Hindlimb muscle (tissue), 1 donor: ENCODE results near the gene ST8SIA2. TPM values are rescaled to one million over a fixed set of nuclear protein-coding genes. Genes with fewer than 3 reads are reported as not detected.

Source experiments
- DNase-seq: peaks from one replicate; pipeline ENCODE4 v3.0.0-alpha.2; 2013
- polyA plus RNA-seq: library from polyadenylated mRNA; unstranded; fragments of 120-200 nt; gene quantifications from one replicate; pipeline ENCODE4 v1.2.1, GENCODE V29; 2013; ENCODE audit not compliant: insufficient read length

ST8SIA2 gene, protein sequence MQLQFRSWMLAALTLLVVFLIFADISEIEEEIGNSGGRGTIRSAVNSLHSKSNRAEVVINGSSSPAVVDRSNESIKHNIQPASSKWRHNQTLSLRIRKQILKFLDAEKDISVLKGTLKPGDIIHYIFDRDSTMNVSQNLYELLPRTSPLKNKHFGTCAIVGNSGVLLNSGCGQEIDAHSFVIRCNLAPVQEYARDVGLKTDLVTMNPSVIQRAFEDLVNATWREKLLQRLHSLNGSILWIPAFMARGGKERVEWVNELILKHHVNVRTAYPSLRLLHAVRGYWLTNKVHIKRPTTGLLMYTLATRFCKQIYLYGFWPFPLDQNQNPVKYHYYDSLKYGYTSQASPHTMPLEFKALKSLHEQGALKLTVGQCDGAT
- polyA plus RNA-seq = 18.3 TPM

DNA sequence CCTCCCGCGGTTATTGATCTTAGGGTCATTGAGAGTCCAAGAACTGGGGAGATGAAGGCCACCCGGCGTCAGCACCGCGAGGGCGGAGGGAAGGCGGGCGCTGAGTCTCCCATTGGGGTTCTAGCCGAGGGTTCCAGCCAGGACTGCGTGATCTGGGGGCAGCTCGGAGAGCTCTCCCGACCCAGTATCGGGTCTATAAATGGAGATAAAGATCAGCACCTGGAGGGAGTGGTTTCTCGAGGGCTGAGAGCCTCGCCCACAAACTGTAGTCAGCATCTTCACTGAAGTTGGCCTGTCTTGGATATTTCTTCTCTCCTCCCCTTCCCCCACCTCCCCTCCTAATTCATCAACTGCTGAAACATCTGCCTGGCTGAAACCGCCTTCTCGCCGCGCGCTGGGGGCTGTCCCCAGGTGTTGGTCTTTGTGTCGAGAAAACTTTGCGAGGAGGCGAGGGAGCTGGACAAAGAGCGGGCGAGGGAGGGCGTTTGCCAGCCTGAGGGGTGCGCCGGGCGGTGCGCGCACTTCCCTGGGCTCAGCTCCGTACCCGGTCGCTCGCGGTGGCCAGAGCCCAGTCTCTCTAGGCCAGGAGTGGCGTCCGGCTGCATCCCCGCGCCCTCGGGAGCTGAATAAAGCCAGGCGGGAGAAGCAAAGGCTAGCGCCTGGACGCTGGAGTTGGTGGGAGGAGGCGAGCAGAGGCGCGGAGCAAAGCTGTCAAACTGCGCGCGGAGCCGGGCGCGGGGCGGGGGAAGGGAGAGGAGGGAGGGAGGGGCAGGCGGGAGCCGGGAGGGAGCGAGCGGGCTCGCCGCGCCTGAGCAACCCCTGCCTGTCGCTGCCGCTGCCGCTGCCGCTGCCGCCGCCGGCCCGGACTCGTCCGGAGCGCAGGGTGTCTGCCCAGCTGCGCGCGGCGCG, at the start of gene ST8SIA2:
ST8SIA2 (plus strand) TSS at position 811 of the 909 bp plus-strand sequence. CDS start 184 bp downstream, outside the sequence.
- peak; percentile 75 for DNase-seq

DNA sequence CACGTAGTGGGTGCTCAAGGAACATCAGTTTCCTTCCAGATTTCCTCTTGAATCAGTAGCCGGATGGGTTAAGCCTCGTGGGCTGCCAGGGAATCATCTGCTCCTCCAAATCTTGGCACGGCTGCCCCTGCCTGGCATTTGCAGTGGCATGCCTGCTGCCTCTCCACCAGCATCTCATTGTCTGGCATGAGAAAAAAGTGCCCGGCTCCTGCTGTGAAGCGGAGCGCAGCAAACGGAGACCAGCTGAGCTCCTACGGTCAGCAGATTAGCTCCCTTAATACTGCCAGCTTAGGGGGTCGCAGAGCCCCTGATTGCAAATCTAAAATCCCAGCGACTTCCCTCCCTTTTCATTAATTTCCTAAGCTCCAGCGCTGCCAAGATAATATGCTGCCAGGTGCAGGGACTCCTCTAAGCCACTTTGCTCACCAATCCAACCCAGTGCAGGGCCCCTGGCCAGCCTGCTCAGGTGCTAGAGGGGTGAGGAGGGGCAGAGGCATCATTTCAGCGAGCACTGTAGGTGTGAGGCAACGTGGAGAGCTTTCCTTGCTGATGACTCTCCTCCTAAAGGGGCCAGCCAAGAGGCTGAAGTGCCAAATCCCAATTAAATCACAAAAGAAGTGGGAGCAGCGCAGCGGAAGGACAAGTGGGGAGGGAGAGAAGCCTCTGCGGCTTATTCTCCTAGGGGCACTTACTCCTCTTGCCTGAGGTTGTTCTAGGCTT, 49.6 kb upstream of the ST8SIA2 start:
- DNase-seq = no peak

DNA sequence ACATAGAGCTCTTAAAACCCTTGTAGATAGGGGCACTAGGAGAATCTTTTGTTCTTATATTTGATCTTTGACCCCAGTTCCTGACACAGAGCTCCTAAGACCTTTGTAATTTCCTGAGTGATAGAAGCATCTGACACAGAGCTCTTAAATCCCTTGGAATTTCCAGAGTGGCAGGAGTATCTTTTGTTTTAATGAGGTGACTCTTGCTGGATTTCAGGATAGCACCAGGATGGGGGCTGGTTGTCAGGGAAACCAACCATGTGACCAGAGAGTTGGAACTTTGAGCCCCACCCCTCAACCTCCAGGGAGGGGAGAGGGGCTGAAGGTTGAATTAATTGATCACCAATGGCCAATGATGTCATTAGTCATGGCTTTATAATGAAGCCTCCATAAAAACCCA, 47.6 kb upstream of the ST8SIA2 start:
- DNase-seq = no peak

DNA sequence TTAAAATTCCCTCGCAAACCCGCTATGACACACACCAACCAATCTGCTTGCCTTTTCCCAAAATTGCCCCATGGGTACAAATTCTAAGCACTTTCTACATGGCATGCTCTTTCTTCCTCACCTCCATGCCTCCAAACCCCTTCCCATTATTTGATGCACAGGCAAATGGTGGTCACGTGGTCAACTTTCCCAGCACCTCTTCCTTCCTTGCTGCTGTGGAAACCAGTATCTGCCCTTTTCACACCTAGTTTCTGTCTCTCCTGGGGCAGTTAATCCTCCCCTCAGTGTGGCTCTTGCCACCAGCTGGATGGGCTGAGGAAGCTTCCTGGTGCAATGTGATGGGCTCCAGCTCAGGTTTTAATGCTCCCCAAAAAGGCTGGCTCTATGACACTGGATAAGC, 38.4 kb upstream of the ST8SIA2 start:
- no peak for DNase-seq

DNA sequence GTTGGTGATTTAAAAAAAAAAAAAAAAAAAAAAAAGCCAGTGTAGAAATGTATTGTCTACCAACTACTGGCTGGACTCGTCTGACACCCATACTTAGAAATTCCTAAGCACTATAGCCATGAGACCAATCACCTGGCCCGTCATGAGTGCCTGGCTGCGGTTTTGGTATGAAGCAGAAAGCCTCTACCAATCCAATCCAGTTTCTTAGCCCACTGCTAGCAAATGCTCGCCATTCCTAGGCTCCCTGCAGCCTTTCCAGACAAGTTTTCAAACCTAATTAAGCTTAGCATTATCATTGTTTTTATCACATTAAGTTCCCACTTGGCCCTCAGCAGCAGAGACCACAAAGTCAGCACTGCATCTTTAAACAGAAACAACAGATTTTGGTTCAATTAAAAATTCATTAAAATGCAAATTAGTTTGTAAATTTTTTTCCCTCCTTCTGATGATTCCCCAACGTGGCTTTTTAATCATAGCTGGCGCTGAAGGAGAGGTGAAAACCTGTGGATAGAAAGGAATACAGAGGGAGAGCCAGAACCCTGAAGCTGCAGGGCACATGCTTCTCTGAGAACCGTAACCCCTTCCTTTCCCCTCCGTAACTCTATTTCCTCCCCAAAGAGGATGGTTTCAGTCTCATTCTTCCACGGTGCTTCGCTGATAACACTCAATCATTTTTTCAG, 32.2 kb upstream of the ST8SIA2 start:
- no peak for DNase-seq

DNA sequence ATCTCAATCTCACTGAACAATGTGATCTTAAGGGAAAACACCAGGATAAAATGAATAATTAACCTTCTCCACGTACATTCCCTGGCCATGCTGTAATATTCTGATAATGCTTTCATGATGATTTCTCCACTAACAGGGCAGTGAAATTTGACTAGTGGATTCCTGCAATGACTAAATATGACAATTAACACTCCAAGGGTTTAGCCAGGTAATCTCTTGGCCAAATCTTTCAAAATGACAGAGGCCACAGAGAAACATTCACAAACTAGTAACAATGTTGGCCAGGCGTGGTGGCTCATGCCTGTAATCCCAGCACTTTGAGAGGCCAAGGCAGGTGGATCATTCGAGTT, 31.7 kb upstream of the ST8SIA2 start:
- no peak for DNase-seq

DNA sequence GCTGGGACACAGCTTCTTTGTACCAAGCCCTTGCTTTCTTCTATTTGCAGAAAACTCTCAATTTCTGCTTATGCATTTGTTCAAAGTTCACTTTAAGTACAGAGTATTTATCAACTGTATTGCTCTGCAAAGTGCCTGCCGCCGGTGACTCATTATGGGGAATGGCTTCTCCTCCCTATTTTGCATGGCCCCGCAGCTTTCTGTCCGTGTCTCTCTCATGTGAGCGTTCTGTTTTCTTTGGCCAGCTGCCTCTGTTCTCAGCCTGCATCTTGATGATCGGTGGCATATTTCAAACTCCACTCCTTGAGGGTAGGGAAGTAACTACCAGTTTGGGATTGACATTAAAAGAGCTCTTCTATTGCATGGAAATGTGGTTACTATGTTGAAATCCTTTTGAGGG, 28.6 kb upstream of the ST8SIA2 start:
- no peak for DNase-seq

DNA sequence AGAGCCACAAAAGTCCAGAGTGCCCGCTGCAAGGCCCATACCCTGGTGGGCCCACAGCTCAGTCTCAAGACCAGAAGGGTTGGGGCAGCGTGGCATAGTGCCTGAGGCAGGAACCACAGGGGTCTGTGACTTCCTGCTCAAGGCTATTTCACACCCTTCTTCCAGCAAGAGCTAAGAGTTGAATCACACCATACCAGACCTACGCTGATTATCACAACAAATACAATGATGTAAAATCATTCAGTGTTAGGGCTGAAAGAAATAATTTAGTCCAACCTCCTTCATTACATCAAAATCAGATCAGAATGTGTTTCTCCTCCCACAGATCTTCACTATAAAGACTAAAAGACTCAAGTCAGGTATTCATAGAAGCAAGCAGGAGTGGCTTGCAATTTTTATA, 27.8 kb upstream of the ST8SIA2 start:
- DNase-seq = no peak

DNA sequence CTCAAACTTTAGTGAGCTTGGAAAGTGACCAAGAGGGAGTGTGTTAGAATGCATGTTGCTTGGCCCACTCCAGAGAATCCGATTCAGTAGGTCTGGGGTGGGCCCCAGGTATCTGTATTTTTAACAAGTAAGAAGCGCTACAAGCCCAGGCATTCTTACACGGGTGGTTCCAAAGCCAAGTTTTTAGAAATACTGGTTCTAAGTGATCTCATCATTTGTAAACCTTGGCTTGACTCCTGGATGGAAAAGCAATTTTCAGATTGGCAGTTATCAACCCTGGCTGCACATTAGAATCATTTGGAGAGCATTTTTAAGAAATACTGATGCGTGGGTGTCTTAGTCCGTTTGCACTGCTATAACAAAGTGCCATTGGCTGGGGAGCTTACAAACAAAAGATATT, 27.3 kb upstream of the ST8SIA2 start:
- DNase-seq = no peak

DNA sequence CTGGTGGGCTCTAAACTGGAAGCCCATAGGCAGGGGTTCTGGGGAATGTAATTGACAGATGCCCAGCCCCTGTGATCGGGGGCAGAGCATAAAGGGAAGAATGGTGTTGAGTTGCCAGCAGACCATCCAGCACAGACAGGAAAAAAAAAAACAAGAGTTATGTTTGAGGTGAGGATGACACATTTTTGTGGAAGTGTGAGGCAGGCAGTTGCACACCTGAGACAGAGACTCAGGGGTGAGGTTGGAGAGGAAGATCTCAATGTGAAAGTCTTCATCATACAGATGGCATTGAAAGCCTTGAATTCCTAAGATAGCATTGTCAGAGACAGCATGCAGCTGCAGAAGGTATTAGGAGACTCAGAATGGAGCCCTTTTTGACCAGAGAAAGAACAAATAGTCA, 18.6 kb upstream of the ST8SIA2 start:
- DNase-seq = no peak

DNA sequence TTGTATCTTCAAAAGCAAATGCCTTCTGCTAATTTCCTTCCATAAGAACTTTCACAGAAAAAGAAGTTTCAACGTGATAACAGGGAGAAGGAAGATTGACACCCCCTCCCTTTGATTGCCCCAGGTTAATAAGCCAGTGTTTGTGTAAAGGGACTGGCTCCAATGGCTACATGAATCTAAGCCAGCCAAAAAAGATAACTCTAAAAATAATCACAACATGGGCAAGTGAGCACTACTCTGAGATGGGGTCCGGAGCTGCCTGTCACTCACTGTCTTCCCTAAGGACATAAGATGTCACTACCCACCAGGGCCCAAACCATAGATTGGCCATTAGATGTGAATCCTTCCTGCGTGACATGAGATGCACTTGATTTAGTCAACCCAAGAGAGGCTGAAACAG, 17.6 kb upstream of the ST8SIA2 start:
- no peak for DNase-seq

DNA sequence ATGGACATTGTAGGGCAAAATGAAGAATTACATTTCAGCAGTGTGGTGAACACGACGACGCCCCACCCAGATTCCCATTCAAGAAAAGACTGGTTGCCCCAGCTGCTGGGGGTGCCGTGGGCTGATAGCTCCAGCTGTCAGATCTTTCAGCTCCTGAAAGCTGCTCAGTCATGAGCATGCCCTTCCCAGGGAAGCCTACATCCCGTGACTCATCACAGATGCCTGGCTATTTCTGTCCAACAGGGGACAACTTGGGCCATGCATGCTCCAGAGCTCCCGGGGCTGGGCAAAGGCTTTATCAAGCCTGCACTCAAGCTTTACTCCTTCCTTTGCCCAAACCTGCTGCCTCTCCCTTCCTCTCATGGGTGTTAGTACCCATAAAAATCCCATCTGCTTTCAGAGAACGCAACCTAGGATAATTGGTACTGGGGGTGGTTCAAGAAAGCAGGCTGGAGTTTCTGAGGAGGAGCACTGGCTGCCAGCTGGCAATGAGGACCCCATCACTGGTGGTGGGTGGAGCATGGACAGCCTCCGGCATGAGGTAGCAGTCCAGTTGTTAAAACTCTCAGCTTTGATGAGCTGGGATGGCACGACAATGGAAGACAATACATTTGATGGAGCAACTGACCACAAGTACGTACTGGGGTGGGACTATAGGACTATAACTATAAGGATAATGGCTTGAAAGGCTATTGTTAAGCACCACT, 16.4 kb upstream of the ST8SIA2 start:
- no peak for DNase-seq

DNA sequence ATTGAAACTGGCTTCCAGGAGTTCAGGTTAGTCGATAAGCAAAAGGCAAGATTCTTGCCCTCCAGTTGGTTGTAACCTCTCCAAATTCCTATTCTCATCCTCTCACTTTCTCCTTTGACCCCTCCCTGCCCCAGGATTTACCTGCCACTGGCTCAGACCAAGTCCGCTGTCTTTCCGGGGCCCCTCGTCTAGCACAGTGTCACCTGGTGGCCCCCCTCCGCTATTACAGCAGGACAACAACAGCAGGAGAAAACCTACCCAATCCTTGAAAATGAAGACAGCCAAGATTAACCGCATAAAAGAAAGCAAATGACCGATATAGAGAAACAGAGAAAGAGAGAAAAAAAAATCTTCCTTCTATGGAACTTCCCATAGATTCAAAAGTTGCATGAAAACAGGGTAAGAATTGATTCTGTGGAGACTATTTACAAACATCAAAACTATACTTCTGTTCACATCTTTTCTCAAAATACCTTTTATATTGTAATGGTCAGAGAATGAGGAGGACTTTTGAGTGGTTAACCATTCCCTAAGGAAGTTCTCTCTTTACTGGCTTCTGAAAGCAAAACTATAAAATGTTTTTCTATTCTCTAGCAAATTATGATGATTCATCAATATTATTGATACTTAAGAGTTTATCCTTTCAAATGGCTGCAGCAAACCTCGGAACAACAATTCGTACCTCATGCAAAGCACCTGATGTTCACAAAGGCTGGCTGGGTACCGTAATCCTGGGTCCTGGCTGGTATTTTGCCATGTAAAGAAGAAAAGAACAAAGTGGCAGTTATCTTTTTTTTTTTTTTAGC, 10.0 kb upstream of the ST8SIA2 start:
- DNase-seq = no peak

DNA sequence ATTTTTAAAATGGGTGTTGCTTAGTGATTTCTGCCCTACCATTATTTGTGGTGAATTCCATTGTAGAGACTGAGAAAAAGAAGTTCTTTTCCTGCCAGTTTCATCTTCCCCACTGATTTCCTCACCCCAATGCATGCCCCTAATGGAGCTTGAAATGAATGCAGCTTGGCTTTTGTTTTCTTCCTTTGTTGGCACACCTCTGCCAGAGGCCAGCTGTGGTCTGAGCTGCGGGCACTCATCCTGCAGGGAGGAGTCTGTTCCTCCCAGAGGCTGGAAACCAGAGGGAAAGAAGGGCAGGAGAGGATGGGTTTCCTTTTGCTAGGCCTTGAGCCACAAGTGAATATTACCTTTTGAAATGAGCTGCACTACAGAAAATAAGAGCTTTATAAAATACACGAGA, 9.3 kb upstream of the ST8SIA2 start:
- DNase-seq = no peak

DNA sequence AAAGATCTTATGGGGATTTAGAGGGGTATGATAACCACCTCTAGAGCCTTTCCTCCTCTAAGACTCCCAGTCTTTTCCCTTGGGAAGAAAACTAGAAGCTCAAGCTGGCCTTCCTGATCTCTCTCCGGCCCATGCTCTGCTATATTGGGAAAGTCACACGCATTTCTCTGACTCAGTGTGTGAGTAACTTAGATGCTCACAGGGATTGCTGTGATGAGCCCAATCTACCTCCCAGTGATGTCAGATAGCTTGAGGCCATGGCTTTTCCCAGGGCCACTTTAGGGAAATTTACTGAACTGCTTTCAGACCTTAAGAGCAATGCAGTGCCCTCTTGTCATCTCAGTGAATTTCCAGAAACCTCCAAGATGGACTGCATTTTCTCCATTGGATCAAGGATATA, 8.6 kb upstream of the ST8SIA2 start:
- no peak for DNase-seq

DNA sequence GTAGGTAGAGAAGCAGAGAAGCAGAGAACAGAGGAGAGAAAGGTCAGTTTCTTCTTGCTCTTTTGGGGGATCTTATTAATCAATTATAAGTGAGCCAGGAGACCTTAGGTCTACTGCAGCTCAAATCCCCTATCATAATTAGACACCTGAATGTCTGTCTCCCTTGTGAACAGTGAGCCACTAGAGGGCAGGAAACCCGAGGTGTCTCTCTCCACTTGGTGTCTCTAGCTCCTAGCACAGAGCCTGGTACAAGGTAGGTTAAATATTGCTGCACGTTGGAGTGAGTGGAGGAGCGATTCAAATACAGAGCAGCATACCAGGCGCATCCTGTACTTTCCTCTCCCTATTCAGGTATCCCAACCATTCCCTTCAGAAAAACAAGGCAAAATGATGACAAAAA, 2.0 kb upstream of the ST8SIA2 start:
- no peak for DNase-seq

DNA sequence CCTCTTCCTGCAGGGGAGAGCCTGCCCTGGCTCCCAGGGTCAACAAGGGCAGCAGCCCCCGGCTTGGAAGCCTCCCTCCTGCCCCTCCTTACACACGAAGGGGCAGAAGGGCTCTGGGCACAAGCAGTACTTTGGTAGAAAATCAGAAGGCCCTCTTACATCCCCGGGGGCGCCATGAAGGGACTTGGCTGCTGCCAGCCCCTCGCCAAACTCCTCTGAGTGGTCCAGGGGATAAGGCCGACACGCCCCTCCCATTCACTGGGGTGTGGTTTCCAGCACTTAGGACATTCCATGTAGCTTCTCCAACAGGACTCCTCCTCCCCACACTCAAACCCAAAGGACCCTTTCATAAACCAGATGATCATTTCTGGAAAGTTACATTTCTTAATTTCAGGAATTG, 1.2 kb upstream of the ST8SIA2 start:
- DNase-seq = no peak

DNA sequence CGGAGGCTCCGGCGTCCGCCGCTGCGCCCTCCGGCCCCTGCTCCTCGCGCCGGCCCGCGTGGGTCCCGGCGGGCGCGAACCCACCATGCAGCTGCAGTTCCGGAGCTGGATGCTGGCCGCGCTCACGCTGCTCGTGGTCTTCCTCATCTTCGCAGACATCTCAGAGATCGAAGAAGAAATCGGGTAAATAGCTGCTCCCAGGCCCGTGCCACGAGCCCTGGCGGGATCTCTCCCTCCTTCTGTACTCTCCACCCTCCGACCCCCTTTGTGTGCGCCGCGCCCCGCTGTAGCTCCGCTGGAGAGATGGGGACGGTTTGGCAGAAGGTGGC, 263 bp downstream of the ST8SIA2 start:
- peak; percentile 42 for DNase-seq

DNA sequence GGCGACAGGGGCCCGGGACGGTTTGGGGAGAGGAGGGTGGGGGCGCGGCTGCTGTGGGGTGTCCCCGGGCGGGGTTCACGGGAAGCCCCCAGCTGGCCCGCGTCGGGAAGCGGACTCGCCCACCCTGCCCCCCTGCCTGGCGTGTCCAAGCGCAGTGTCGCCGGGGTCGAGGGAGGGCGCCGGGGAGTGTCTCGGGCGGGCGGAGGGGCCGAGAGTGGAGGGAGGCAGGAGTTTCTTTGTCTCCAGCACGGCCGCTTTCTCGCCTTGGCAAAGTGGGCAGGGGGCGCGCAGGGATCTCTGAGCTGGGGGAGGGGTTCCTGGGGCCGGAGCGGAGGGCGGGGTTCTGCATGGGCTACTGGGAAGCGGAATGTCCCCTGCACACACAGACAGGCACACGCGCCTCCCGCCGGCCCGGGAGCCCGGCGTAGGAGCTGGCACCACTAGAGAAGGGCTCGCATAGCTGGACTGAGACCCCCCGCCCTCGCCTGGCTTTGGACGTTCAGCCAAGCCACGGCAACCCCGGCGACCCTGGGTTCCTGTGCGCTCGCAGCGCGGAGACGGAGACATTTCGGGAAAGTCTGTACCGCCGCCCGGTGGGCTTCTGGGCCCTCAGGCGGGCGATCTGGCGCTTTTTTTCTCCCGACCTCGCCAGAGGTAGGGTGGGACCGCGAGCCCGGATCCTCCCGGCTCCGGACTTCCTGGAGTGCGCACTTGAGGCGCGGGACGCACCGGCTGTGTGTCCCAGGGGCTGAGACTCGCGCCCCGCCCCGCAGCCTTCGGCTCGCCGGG, 822 bp downstream of the ST8SIA2 start:
- no peak for DNase-seq

DNA sequence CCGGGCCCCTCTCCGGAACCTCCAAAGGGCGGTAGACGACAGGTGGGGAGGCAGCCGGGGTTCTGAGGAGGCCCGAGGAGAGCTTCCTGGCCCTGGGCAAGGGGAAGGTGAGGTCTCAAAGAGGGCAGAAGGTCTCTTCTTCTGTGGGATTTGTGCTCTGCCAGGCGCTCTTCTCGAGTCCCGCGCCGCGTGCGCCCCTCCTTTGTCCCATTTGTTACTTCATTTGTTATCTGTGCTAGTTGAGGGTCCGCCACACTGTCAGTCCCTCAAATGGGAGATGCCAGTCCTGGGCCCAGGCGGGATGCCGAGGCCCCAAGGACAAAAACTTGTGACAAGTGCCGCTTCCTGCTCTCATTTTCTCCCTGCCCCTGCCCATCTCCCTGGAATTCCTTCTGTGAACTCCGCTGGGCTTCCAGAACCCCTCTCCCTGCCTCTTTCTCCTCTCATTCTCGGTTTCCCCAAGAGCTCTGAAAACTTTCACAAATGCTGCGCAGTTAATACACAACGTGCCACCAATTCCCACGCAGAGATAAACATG, 1.5 kb downstream of the ST8SIA2 start:
- DNase-seq = no peak
